SU-DHL-6 (cell line): Measurements from ENCODE around the gene SIX5.

Experiments
- H2AFZ ChIP-seq: fragments of 200-600 bp; sonication (generic); 2 replicates; pipeline ENCODE4 v1.6.1; 2014; ENCODE audit warnings: low read depth, mild to moderate bottlenecking, moderate library complexity, mixed read lengths, antibody characterized with exemption, low read length; ENCODE audit not compliant: severe bottlenecking
- H3F3A ChIP-seq: fragments of 200-600 bp; shearing (Covaris generic); 2 replicates; pipeline ENCODE4 v1.6.0; 2016; ENCODE audit warnings: antibody characterized with exemption, mild to moderate bottlenecking; ENCODE audit not compliant: insufficient read depth
- H3K27ac ChIP-seq: fragments of 200-600 bp; sonication (generic); 2 replicates; pipeline ENCODE4 v1.5.1; 2016; ENCODE audit warnings: low read depth, mild to moderate bottlenecking, low read length, moderate library complexity, mixed read lengths
- H3K27me3 ChIP-seq: fragments of 200-600 bp; sonication (generic), shearing (Covaris generic); 2 replicates; pipeline ENCODE4 v1.6.0; 2014; ENCODE audit warnings: mild to moderate bottlenecking, low read length
- H3K36me3 ChIP-seq: fragments of 200-600 bp; sonication (generic); 2 replicates; pipeline ENCODE4 v1.6.1; 2014; ENCODE audit warnings: mild to moderate bottlenecking, low read length, mixed read lengths
- H3K4me2 ChIP-seq: fragments of 300-600, 200-600 bp; shearing (Covaris generic), sonication (generic); 2 replicates; pipeline ENCODE4 v1.6.0; 2014; ENCODE audit warnings: low read length, low read depth, mild to moderate bottlenecking; ENCODE audit not compliant: poor library complexity, severe bottlenecking
- H3K4me3 ChIP-seq: fragments of 200-600 bp; sonication (generic); 2 replicates; pipeline ENCODE4 v1.5.1; 2014; ENCODE audit warnings: antibody characterized with exemption, low read length, mild to moderate bottlenecking, mixed read lengths; ENCODE audit not compliant: insufficient read depth, poor library complexity, severe bottlenecking
- H3K79me2 ChIP-seq: fragments of 200-600 bp; sonication (generic); 2 replicates; pipeline ENCODE4 v1.6.1; 2014; ENCODE audit warnings: mild to moderate bottlenecking, low read length, moderate library complexity; ENCODE audit not compliant: insufficient read depth
- H3K9ac ChIP-seq: fragments of 200-600 bp; sonication (generic); 2 replicates; pipeline ENCODE4 v1.7.0; 2014; ENCODE audit warnings: mild to moderate bottlenecking, low read length
- H3K9me2 ChIP-seq: fragments of 200-600 bp; sonication (generic); replicated peaks from 2 replicates; pipeline ENCODE4 v1.6.1; 2014; ENCODE audit warnings: low read length; ENCODE audit not compliant: insufficient read depth
- H3K9me3 ChIP-seq: fragments of 200-600 bp; sonication (generic); 2 replicates; pipeline ENCODE4 v1.6.1; 2014; ENCODE audit warnings: low read length, mixed read lengths; ENCODE audit not compliant: insufficient read depth
- H4K20me1 ChIP-seq: fragments of 200-600 bp; sonication (generic); 2 replicates; pipeline ENCODE4 v1.6.1; 2014; ENCODE audit warnings: low read depth, mild to moderate bottlenecking, antibody characterized with exemption, low read length, moderate library complexity, mixed read lengths
- CTCF ChIP-seq: fragments of 200-600 bp; sonication (generic); IDR thresholded peaks from one replicate; pipeline ENCODE4 v1.5.1; 2017; ENCODE audit warnings: antibody characterized with exemption, mild to moderate bottlenecking, low read length, moderate library complexity; ENCODE audit not compliant: insufficient read depth, poor library complexity, severe bottlenecking
- EZH2phosphoT487 ChIP-seq: fragments of 200-600 bp; sonication (generic), shearing (Covaris generic); conservative IDR thresholded peaks from 2 replicates; pipeline ENCODE4 v1.6.1; 2018; ENCODE audit warnings: mild to moderate bottlenecking, antibody characterized with exemption, low read length, moderate library complexity, mixed read lengths

SIX5 gene

DNA sequence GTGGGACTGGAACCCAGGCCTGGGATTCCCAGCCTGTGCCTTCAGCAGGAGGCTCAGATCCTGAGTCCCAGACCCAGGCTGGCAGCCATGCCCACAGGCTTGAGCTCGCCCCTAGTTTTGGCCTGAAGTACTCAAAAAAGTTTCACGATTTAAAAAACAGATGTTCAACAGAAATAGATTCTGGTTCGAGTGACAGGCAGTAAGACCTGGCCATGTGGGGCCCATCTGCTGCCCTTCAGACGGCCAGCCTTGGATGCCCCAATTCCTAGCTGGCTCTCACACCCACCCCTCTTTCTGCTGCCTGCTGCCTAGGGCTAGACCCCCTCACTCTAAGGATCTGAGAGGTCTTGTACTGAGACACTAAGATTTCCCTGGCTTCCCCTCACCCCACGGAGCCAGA, 16.0 kb upstream of the SIX5 start:
- TF ChIP-seq CTCF (no peak), EZH2phosphoT487 (no peak)
- Histone ChIP-seq H3K9me2 (no peaks in the 10 kb centered on the region), H3K9me3 (no peaks in the 10 kb centered on the region), H3K4me3 (no peak overlapping the region), H2AFZ (no peak overlapping the region), H3K79me2 (no peaks in the 10 kb centered on the region), H3F3A (peaks cover 3% of the 10 kb centered on the region; the same call in 1 of the 2 replicates), H3K36me3 (no peaks in the 10 kb centered on the region), H4K20me1 (no peaks in the 10 kb centered on the region), H3K27ac (no peak overlapping the region), H3K9ac (no peak overlapping the region), H3K27me3 (no peaks in the 10 kb centered on the region), H3K4me2 (no peak overlapping the region)

DNA sequence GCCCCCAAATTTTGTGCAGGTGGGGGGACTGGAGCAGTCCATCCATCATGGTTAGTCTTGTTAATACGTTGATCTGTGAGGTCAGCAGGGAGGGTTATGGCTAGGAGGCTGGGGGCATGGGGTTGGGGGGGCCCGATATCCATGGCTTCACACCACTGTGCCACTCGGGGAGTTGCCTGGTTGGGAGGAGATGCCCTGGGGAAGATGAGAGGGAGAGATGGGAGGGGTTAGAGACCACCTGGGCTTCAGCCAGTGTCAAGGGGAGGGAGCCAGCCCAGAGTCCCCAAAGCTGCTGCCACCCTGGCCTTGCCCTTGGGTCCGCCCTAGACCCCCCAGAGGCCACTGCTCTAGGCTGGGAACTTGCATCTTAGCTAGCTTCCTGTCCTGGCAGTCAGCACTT, 15.0 kb upstream of the SIX5 start:
- no peak overlapping the region for H3K4me2 ChIP-seq
- no peak overlapping the region for H3K4me3 ChIP-seq
- no peaks in the 10 kb centered on the region for H4K20me1 ChIP-seq
- no peaks in the 10 kb centered on the region for H3K9me2 ChIP-seq
- H3K27me3 ChIP-seq, result no peaks in the 10 kb centered on the region
- H2AFZ ChIP-seq, result no peak overlapping the region
- no peak overlapping the region for H3K27ac ChIP-seq
- no peak overlapping the region for H3K9ac ChIP-seq
- no peak for TF ChIP-seq EZH2phosphoT487
- TF ChIP-seq CTCF, result no peak
- peaks cover 3% of the 10 kb centered on the region; the same call in 1 of the 2 replicates for H3F3A ChIP-seq
- no peaks in the 10 kb centered on the region for H3K9me3 ChIP-seq
- H3K36me3 ChIP-seq, result no peaks in the 10 kb centered on the region
- no peaks in the 10 kb centered on the region for H3K79me2 ChIP-seq

- no peaks in the 10 kb centered on the region for H3K79me2 ChIP-seq
- no peaks in the 10 kb centered on the region for H4K20me1 ChIP-seq
- no peak overlapping the region for H3K27ac ChIP-seq
- no peak overlapping the region for H3K4me3 ChIP-seq
- no peaks in the 10 kb centered on the region for H3K9me3 ChIP-seq
- no peak overlapping the region for H2AFZ ChIP-seq
- TF ChIP-seq EZH2phosphoT487, result no peak
- no peak for TF ChIP-seq CTCF
- no peaks in the 10 kb centered on the region for H3K9me2 ChIP-seq
- H3K4me2 ChIP-seq, result no peak overlapping the region
- no peaks in the 10 kb centered on the region for H3K27me3 ChIP-seq
- H3F3A ChIP-seq, result peaks cover 3% of the 10 kb centered on the region; the same call in 1 of the 2 replicates
- no peak overlapping the region for H3K9ac ChIP-seq
- no peaks in the 10 kb centered on the region for H3K36me3 ChIP-seq
Observed at GRCh38 chr19:45782820-45783785, 14.1 kb upstream of the SIX5 start.
